GM18868 (cell line): ENCODE measurements around the gene CACNA2D3.

Experiments
- ATAC-seq: cut with Tn5 transposase; IDR thresholded peaks from one replicate; pipeline ENCODE4 v1.9.1; 2021; ENCODE audit warnings: mild to moderate bottlenecking, moderate library complexity; ENCODE audit not compliant: unreplicated experiment

Gene CACNA2D3

DNA sequence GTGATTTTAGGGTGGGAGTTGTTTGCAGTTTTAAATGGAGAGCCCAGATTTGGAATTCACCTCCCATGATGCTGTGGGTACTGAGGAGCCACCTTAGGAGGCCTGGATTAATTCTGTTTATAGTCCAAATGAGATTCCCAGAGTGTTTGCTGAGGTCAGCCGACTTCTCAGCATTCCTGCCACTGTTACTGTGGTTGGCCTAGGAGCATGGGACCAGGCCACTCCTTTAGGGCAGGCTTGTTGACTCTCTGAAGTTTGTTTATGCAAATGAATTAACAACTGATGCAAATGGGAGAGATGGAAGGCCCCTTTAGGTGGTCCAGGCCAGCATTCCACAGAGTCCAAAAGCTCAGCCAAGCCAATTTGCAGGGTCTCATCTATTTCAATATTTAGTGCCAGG, 46.1 kb downstream of the CACNA2D3 start:
- no peak for ATAC-seq

DNA sequence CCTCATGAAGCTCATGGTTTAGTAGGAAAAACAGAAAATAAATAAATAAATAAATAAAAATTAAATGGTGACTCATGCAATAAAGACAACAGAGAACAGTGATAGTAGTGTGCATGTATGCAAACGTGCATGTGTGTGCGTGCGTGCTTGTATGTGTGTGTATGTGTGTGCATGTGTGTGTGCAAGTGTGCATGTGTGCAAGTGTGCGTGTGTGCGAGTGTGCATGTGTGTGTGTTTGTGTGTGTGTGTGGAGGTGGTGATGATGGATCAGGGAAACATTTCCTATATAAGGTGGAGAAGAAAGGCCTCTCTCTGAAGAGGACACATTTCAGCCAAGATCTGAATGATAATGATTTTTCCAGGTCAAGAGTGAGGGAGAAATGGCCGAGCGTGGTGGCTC, 47.2 kb downstream of the CACNA2D3 start:
- ATAC-seq = no peak

DNA sequence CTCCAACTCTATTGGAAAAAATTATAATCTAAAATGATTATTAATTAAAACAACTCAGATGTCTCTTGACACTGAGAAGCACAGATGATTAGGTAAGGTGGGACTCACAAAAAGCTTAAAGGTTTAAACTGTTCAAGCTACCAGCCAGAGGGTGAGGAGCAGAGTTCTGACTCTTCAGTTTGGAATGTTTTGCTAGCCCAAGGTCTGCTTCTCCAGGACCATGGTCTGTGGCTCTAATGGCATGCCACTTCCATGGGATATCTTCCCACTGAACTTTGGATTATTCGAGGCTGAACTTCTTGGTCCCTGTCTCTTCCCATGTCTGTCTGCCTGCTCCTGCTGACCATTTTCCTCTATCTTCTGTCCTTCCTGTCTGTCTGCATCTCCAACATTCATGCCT, 49.2 kb downstream of the CACNA2D3 start:
- ATAC-seq = no peak

DNA sequence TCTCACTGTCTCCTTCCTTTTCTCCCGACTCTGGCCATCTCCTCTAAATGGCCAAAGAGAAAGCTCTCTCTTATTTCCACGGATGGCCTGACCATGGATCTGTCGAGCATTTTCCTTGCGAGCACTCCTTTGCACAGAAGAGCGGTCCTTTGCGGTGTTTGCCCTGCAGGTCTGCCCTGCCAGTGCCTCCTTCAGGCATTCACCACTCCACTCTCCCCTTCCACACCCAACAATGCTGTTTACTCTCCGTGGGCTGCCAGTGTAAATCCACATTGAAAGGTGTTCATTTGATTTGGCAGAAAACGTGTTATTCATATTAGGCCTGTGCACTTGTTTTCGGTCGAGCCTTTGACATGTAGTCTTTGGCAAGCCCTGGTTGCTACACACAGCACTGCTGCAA, 49.6 kb downstream of the CACNA2D3 start:
- no peak for ATAC-seq

DNA sequence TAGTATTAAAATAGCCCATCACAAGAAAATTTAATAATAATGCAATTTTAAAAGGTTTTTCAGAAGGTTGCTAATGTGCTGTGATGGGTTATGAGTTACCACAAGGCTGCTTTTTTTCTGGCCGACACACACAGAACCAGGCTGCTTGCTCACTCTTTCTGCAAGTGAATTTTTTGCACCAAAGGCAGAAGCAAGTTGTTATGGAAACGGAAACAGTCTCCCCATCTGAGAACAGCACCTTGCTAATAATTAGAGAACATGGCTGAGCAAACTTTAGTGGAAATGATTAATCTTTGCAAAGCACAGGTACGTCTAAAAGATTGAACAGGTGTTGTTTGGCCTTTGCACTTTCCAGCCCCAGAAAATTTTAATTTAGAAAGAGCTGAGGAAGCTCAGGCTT, 51.0 kb downstream of the CACNA2D3 start:
- no peak for ATAC-seq

DNA sequence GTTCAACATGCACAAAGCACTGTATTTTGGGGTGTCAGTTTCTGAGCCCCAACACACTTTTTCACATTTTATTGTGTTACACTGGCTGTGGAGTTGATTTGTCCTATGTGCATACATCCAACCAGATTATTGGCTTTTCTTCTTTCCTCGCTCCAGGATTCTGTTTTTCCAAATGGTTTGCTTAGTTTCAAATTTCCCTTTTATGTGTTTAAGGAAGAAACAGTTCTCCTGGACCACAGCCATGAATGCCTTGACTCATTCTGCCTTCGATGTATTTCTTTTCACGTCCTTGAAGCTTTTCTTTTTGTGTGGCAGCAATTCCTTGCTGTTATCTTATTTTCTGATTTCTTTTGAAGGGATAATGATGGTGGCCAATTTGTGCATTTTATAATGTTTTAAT, 53.8 kb downstream of the CACNA2D3 start:
- no peak for ATAC-seq

DNA sequence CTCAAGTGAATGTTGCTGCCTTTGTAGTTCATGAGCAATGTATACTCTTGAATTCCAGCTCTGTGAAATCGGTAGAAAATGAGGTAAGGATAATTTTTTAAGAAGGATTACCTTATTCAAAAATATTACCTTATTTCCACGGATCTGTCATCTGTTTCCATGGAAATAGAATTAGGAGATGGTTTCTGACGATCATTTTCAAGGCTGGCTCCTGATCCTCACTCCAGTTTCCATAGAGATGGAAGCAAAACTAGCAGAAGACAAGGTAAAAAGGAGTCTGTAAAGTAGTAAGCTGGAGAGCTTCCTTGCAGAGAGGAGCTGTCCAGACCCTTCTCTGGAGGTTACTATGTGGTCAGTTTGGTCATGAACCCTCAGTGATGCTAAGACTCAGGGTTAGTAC, 55.5 kb downstream of the CACNA2D3 start:
- ATAC-seq = no peak

DNA sequence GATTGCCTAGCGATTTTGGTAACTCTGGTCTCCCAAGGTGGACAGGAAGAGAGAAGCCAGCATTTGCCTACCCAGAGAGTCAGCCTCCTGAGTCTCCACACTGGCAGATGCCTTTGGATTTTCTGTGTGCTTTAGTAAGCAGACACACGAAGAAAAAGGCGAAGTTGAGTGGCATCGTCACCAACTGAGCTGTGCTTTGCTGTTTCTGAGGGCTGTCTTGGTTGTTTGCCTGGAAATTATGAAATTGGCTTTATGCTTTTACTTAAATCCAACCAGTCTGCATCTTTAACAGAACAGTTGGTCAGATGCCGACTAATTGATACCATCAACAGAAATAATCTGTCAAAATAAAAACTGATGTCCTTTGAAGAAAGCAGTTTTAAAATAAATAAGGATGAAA, 56.0 kb downstream of the CACNA2D3 start:
- ATAC-seq = no peak

DNA sequence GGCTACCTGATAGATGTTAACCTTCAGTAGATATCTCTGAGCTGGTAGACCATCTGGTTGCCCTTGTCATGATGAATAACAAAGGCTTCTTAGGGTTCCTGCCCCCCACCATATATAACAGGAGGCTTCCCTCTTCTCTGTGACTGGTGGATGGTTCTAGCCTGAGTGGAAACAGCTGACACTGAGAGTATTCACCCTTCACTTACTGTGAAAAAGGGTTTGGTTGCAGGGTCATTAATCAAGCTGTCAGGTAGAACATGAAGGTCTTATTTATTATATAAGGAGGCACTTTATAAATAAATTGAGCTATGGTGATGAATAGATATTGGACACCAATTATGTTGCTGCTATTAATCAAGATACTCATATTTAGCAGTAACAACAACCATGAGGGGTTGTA, 58.6 kb downstream of the CACNA2D3 start:
- ATAC-seq = no peak

DNA sequence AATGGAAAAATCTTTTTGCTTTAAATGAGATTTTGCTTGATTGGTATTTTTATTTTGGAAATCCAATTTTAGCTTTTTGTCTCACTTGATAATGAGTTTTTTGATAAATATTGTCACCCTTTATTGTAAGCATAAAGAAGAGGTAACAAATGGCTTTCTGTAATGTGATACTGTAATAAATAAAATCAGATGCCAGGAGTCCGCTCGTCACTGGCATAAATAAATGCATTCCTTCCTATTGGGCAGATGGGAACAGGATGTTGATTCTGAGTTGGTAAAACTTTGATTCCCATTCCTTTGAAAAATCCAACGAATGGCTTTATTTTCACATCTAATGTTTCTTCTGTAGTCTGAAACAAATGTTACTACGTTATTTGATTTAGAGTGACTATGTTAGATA, 59.9 kb downstream of the CACNA2D3 start:
- ATAC-seq = no peak

DNA sequence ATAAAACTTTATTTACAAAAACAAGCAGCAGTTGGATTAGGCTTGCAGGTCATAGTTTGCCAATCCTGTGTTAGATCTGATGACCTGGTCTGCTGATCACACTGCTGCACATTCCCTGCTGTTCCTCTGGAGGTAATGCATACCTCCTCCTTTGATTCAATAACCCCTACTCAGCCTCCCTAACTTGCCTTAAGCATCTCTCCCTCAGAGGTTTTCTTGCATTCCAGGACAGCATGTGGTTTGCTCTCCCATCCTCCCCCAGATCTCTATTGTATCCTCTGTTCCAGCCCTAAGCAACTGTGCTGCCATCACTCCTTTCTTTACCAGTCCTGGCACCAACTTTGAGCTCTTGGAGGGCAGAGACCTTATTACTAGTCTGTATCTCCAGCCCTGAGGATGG, 63.4 kb downstream of the CACNA2D3 start:
- ATAC-seq = no peak

DNA sequence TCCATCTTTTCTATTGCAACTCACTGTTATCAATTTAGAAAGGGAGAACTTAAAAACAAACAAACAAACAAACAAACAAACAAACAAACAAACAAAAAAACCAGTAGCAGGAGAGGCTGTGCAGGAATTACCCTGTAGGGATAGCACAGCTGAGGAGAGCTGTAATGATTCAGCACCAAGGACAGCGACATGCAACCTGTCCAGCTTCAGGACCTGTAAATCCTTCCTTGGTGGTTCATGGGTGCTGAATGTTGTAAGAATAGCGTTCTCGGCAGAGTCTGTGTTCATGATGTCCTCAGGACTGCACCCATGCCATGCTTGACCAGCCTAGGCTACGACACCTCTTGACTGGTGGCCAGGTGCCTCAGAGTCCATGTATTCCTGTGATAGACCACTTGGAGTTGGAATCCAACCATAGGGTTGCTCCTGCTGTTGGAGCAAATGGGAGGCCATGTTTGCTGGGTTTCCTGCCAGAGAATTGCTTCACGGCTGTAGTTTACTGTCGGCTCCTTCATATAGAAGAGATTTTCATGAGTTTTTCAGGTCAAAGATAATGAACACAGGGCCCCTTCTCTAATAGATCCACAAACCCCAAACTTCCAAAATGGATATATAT, 65.9 kb downstream of the CACNA2D3 start:
- ATAC-seq = no peak

DNA sequence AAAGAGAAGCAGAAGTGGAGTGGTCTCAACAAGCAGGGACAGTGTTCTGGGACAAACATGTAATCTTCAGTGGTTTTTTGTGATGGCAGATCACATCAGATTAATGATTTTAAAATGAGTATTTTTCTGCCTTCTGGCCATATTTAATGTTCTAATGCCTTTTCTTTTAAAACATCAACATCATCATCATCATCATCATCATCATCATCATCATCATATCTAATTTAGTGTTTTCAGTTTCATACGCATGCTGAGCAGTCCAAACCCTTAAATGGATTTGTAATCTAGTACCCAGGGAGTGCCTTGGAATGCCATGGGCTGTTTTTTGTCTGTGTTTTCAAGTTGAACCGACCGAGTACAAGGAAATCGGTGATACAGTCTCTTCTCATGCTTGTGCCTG, 68.9 kb downstream of the CACNA2D3 start:
- ATAC-seq = no peak

DNA sequence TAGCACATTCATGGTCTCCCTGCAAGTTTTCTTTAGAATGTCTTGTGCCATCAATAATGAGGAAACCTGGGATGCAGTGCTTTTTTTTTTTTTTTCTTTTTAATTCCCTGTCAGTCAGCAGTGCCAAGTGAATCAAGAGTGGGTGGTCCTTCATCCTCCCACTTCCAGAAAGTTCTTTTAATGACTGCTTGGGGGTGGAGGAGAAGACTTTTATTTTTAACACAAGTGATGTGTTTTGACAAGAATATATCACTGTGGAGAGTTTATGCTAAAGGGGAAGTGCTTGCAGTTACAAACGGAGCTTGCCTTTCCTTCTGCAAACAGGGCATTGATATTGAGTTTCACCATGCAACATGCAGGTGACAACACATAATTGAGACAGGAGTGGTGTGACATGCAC, 69.7 kb downstream of the CACNA2D3 start:
- ATAC-seq = no peak

DNA sequence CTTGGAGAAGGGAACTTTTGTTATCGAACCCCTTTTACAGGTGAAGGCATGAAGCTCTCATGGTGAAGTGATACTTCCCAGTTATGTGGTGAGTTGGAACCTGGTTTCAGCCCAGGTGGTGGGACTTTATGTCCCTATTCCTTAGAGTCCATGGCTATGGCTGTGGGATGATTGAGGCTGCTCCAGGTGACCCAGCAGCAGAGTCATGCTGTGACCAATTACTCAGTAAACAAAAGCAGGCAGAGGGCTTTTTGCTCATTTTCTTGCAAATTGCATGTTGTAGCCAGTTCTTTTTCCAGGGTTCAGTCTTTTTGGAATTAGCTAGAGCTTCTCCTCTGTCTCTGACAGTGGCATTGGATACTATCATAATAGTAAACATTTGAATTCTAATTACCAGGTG, 70.7 kb downstream of the CACNA2D3 start:
- no peak for ATAC-seq

DNA sequence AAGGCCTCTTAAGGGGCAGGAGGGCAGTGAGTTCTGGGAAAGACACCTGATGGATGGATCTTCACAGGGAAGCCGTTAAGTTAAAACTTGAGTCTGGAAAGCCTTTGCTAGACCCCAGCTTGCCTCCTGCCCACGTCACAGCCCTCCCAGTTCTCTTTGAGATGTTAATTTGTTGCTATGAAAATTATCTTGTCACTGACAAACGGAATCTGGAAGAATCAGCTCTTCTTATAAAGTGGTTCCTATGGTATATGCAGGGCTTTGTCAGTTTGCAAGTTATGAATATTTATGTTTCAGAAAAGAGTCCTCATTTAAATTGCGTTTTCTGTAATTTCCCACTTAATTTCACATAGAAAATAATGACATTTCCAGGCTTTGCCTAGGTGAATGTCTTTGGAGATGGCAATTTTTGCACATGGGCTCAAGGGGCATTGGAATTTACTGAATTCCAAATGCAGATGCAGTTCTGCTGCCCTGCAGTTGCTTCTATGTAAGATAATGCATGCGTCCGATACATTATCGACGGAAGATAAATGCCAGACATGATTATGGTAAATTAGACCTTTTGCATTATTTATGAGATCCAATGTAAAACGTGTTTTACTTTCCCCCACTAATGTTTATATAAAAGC, 74.1 kb downstream of the CACNA2D3 start:
- ATAC-seq = no peak

DNA sequence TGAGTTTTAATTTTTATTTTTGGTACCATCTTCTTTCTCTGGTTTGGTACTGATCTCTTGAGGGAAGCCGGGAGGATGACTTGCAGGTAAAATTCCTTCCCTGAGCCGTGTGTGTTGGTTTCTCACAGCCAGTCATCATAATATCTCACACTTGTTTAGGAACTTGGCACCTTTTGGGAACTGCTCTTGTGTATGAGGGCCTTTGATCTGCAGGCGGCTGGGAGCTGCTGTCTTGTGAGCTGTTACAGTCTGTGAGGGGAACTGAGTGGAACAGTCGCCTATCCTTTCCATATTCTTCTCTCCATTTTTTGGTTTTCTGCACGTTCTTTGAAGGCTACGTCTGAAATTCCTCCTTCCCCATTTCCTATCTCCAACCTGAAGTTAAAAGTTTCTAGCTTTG, 75.2 kb downstream of the CACNA2D3 start:
- no peak for ATAC-seq

DNA sequence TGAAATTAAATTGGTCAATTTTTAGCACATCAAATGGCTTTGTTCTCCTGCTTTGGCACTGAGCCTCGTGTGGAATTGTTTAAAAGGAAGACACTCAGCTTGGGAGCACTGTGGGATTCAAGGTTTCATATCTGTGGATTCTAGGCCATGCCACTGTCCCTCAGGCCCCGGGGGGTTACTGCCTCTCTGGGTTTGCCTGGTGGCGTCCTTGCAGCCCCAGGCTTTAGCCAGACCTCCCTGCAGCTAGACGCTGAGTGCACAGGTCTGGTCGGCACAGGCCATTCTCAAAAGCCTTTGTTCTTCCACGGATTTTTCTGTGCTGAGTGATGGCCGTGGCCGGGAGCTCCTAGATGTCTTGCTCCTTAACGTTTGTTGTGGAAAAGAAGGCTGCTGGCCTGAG, 76.2 kb downstream of the CACNA2D3 start:
- ATAC-seq = no peak

DNA sequence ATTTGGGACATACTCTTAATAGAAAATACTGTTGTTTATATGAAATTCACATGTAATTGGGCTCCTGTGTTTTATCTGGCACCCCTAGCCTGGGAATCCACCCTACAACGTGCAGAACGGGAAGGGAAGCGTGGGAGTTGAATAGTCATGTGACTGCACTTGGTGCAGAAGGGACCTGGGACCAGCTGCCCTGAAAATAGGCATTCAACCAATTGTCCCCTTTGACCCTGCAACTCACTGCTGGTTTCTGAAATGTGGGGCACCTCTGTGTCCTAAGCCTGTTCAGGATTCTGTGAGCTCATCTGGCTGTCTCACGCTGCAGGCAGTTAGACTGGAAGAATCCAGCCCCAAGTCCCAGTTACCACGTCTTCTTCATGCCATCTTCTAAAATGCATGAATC, 79.7 kb downstream of the CACNA2D3 start:
- no peak for ATAC-seq

DNA sequence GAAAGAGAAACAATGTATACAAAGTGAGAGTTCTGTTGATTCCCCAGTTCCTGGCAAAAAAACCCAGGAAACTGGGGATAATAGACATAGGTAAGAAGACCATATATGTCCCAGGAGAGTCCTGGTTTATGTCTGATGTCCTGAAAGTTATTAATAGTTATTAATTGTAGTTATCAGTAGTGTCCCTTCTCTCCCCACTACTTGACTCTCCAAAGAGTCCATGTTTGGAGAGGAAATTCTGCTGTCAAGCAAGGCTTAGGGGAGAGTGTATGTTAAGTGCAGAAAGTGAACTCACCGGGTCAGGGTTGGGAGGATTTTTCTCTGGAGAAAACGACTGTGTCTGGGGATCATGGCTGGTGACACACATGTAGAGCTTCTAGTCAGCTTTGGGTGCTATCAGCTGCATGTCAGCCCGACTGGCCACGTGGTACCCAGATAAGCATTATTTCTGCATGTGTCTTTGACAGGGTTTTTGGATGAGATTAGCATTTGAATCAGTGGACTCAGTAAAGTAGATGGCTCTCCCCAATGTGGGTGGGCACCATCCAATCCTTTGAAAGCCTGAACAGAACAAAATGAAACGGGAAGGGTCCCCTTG, 80.4 kb downstream of the CACNA2D3 start:
- ATAC-seq = no peak

DNA sequence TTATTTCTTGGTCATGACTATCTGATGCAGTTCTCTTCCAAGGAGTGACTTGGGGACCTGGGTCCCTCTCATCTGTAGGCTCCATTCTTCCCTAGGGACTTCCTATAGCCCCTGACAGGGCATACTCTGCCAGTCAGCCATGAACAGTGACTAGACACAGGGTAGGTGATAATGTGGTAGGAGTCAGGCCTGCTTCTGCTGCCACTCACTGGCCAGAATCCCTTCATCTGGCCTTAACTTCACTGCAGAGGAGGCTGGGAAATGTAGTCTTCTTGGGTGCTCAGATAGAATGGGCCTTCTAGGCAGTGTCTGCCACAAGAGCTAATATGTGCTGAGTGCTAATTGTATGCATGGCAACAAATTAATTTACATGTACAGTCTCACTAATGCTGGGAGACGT, 84.5 kb downstream of the CACNA2D3 start:
- ATAC-seq = no peak

DNA sequence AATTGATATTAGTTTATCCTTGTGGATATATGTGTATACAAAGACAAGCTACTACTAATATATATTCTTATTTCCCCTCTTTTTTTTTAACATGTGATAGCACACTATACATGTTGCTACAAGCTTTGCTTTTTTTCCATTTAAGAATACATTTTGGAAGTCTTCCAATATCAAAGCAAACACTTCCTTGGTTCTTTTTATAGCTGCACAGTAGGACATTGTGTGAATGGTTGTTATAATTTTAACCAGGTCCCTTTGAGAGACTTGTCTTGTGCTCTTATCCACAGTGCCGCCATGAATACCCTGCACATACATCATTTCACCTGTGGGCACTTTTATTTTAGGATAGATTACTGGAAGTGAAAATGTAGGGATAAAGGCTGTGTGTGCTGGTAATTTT, 88.7 kb downstream of the CACNA2D3 start:
- ATAC-seq = no peak

DNA sequence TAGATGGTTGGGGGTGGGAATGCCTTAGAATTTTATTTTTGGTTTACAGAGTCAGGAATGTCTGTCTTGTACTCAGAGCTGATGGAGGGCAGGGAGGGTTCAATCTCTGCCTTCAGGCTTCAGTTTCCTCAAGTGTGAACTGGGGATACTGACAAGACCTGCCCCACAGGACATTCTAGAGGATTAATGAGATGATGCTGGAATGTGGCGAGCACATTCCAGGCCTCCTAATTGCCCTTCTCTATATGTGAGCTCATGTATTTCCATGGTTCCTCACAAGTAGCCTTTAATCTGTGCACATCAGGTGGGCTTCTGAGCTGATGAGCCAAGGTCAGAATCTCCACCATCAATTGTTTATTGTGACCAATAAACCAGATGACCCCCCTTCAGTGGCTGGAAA, 90.4 kb downstream of the CACNA2D3 start:
- ATAC-seq = no peak
